Anterior cingulate cortex (tissue), 58 donors: ENCODE results near the gene HDAC10.
"Not testable (repeated sequence)": the region's sequence is repeated elsewhere in the genome, so short reads cannot be mapped to it uniquely, and the experiment has no call there.

Experiments used
- DNase-seq, 58 donors: peaks; one replicate each; lab custom pipeline; 2025; lab: John Stamatoyannopoulos, UW

Gene HDAC10

GRCh38 chr22:50208430-50208938 is 42.6 kb downstream of the HDAC10 start:
- DNase-seq, result peak in 1 of 58 donors; percentile 21

DNA sequence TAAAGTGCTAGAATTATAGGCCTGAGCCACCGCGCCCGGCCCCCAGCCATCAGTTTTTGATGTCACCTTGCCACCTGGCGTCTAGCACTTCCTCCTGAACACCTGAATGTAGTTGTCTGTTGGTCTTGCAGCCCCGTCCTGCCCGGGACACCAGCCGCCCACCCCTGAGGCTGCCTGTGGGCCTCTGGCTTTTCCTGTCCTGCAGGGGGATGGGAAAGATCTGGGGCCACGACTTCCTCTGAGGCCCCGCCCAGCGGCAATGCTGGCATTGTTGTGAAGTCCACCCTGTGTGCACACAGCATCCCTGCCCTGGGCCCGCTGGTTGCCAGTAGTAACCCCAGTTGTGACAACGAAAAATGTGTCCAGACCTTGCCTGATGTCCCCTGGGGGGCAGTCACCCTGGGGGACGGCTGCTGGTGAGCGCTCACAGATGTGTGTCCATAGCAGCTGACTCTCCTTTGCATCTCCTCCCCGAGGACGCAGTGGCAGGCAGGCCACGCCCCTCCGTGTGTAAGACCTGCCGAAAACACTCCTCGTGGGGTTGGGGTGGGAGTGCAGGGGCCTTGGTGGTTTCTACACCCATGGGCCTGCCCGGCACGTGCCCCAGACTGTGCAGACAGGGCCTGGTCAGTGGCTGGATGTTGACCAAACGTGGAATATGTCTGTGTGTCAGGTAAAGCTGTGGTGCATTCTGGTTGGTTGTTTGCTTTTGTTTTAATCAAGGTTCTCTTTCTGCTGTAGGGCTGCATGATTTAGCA is 43.5 kb downstream of the HDAC10 start:
- DNase-seq, result no peak

- DNase-seq, result peak in 14 of 58 donors; percentile 32 to 75 (median 50)
Observed at GRCh38 chr22:50206599-50206998, 44.5 kb downstream of the HDAC10 start.

- no peak for DNase-seq
Observed at GRCh38 chr22:50205781-50206569, 45.1 kb downstream of the HDAC10 start.

DNA sequence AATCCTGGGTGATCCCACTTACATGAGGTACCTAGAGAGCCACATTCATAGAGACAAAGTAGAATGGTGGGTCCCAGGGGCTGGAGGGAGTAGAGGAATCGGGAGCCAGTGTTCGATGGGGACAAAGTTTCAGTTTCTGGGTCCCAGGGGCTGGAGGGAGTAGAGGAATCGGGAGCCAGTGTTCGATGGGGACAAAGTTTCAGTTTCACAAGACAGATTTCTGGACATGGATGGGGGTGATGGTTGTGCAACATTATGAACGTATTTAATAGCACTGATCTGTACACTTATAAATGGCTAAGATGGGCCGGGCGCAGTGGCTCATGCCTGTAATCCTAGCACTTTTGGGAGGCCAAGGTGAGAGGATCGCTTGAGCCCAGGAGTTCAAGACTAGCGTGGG is 46.1 kb downstream of the HDAC10 start:
- DNase-seq, result not testable (repeated sequence)

GRCh38 chr22:50204571-50204970 is 46.5 kb downstream of the HDAC10 start:
- DNase-seq, result no peak

- no peak for DNase-seq
Observed at GRCh38 chr22:50203288-50203687, 47.8 kb downstream of the HDAC10 start.

- no peak for DNase-seq
Observed at GRCh38 chr22:50202130-50202666, 48.9 kb downstream of the HDAC10 start.

- DNase-seq, result peak in 2 of 58 donors; percentile 46 to 60
Observed at GRCh38 chr22:50201191-50202129, 49.6 kb downstream of the HDAC10 start.

DNA sequence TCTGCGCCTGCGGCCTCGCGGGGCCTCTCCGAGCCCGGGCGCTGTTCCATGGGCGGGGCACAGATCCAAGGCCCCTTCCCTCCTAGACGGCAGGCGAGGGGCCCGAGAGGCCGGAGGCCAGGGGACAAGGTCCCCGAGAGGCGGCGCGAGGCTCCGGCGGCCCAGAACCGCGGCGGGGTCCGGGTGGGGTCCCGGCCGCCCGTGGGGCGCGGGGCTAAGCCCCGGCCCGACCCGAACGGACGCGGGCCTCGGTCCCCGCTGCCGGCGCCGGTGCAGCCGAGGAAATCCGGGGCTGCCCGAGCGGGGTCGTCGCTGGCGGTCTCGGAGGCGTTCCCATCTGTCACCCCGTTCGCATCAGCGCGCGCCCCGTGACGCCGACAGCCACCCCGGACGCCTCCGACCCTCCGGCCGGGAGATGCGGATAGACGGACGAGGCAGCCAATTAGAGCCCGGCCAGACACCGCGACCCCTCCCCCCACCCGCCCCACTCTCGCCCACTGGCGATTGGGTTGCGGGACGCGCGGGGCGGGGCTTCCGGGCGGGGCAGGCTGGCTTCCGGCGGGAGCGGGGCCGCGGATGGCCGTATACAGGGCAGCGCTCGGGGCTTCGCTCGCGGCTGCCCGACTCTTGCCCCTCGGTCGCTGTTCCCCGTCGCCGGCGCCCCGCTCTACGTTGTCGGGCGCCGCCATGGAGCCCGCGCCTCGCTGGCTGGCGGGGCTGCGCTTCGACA is 50.4 kb downstream of the HDAC10 start, which contains the start of gene SELENOO:
TSS of gene SELENOO (plus strand) at position 551 of the 730 bp plus-strand sequence. CDS start at position 577, 26 bp downstream.
- peak; percentile 49 to 97 (median 92) for DNase-seq

DNA sequence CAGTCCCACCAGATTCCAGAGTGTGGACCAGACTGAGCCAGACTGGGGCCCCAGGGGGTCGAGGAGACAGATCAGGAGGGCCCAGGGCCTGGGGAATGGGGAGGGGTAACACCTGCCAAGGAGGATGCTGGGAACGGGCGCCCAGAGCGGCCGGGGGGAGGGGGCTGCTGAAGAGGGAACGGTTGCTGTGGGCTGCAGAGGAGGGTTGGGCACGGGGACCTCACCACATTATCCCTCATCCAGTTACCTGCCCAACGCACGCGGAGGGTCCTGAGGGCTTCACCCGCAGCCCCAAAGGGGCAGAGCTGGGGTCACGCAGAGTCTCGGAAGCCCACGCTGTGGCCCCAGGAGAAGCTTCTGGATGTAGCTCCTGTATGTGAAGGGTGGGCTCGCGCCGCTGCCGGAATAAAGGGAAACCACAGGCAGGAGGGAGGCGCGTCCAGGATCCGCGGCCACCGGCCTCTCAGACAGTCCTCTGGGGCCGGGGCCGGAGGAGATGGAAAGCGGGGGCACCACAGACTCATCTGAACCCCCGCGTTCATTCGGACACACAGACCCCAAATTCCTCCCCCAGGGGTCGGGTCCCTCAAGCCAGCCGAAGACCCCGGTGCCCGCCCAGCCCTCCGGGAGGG is 51.1 kb downstream of the HDAC10 start:
- DNase-seq, result peak in 1 of 58 donors; percentile 36

GRCh38 chr22:50199251-50199721 is 51.8 kb downstream of the HDAC10 start:
- no peak for DNase-seq

DNA sequence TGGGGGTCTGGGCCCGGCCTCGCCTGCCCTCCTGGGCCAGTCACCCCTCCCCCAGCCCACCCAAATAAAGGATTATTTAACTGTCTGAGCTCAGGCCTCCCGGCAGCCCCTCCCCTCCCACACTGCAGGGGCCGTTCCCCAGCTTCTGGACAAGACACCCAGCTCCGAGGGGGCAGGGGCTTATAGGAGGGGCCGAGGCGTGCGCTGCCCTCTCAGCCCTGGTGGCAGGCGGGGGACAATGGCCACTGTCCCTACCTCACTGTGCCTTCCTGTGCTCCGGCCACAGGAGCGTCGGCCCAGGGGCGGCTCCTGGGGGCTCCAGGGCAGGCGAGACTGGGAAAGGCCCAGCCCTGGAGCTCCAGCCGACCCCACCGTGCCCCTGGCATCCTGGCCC is 52.4 kb downstream of the HDAC10 start:
- DNase-seq, result no peak

DNA sequence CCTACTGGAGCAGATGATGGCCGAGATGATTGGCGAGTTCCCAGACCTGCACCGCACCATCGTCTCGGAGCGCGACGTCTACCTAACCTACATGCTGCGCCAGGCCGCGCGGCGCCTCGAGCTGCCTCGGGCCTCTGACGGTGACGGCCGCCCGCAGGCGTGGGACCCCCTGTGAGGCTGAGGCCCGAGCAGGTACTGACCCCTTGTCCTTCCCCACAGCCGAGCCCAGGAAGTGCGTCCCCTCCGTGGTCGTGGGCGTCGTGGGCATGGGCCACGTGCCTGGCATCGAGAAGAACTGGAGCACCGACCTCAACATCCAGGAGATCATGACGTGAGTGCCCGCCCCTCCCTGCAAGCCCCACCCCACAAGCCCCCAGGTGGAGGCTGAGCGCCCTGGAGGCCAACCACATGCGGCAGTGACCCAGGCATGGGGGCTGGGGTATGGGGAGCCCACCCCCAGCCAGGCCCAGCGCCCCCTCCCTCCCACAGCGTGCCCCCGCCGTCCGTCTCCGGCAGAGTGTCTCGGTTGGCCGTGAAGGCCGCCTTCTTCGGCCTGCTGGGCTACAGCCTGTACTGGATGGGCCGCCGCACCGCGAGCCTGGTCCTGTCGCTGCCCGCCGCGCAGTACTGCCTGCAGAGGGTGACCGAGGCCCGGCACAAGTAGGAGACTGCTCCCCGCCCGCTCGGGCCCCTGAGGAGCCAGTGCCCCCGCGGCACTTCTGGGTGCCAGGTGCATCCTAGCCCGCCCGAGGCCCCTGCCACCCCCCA is 53.0 kb downstream of the HDAC10 start:
- DNase-seq, result no peak

DNA sequence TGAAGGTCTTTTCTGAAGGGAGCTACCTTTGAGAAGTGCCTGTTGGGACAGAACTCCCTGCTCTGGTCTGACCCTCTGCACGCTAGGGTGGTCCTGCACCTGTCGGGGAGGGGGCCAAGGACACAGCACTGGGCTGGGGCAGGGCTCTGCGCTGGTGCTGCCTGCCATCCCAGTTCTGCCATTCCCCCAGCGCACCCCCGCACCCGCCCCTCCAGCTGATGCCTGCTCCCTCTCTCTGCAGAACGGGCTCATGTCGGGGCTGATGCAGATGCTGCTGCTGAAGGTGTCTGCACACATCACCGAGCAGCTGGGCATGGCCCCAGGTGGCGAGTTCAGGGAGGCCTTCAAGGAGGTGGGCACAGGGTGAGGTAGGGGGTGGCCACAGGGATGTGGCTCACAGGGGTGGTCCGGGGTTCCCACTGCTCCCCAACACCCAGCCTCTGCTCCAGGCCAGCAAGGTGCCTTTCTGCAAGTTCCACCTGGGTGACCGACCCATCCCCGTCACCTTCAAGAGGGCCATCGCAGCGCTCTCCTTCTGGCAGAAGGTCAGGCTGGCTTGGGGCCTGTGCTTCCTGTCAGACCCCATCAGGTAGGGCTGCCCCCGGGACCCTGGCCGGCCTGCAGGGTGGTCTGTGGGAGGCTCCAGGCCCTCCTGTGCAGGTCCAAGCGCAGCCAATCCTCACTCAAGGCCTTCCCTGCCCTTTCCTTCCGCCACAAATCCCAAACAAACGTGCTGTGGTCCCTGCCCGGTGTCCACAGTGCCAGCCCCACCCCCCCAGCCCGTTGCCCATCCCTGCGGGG is 53.9 kb downstream of the HDAC10 start:
- DNase-seq, result no peak

DNA sequence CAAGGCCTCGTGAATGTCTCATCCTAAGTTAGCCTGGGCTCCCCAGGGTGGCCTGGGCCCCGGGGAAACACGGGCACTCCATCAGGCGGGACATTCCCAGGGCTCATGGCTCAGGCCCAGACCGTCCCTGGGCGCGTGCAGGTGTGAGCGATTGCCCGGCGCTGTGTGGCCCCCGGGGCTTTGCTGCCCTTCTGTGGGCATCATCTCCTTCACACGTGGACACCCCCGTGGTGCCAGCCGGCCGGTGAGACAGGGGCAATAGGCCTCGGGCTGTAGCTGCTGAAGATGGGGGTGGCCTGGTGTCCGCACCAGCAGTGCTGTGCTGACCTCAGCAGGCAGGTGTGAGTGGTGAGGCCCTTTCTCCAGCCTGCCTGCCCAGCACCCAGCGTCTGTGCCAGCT is 54.8 kb downstream of the HDAC10 start:
- no peak for DNase-seq
